MM.1S (cell line): ENCODE data around the gene SNHG17.
"Not testable (repeated sequence)": the region's sequence is repeated elsewhere in the genome, so short reads cannot be mapped to it uniquely, and the experiment has no call there.

Source experiments
- DNase-seq: peaks from one replicate; pipeline ENCODE4 v3.0.0-alpha.2; 2015
- H2AFZ ChIP-seq: fragments of 300-600 bp; sonication (generic); 2 replicates; pipeline ENCODE4 v1.6.0; 2016; ENCODE audit warnings: antibody characterized with exemption, low read length
- H3F3A ChIP-seq: fragments of 300-600 bp; sonication (generic); 2 replicates; pipeline ENCODE4 v1.6.1; 2016; ENCODE audit warnings: mild to moderate bottlenecking, antibody characterized with exemption, low read length, moderate library complexity, mixed read lengths; ENCODE audit not compliant: insufficient read depth
- H3K27ac ChIP-seq: fragments of 300-600 bp; sonication (generic); 2 replicates; pipeline ENCODE4 v1.5.1; 2016; ENCODE audit warnings: mild to moderate bottlenecking, low read length
- H3K27me3 ChIP-seq: fragments of 300-600 bp; sonication (generic); replicated peaks from 2 replicates; pipeline ENCODE4 v1.6.0; 2016; ENCODE audit warnings: low read length; ENCODE audit not compliant: insufficient read depth
- H3K36me3 ChIP-seq: fragments of 300-600 bp; sonication (generic); replicated peaks from 2 replicates; pipeline ENCODE4 v1.6.1; 2016; ENCODE audit warnings: mild to moderate bottlenecking, low read length, mixed read lengths; ENCODE audit not compliant: insufficient read depth
- H3K4me1 ChIP-seq: fragments of 300-600 bp; sonication (generic); 2 replicates; pipeline ENCODE4 v1.6.1; 2016; ENCODE audit warnings: low read length, mixed read lengths
- H3K4me2 ChIP-seq: fragments of 300-600 bp; sonication (generic); 2 replicates; pipeline ENCODE4 v1.6.0; 2016; ENCODE audit warnings: low read depth, low read length
- H3K4me3 ChIP-seq: fragments of 300-600 bp; sonication (generic); 2 replicates; pipeline ENCODE4 v1.5.1; 2016; ENCODE audit warnings: low read length, mixed read lengths
- H3K79me2 ChIP-seq: fragments of 300-600 bp; sonication (generic); 2 replicates; pipeline ENCODE4 v1.6.1; 2016; ENCODE audit warnings: mixed run types, low read length, mixed read lengths
- H3K9ac ChIP-seq: fragments of 300-600 bp; sonication (generic); 2 replicates; pipeline ENCODE4 v1.6.1; 2016; ENCODE audit warnings: low read length, mixed read lengths
- H3K9me2 ChIP-seq: fragments of 300-600 bp; sonication (generic); replicated peaks from 2 replicates; pipeline ENCODE4 v1.6.1; 2016; ENCODE audit warnings: mild to moderate bottlenecking, low read length, mixed read lengths; ENCODE audit not compliant: insufficient read depth
- H3K9me3 ChIP-seq: fragments of 300-600 bp; sonication (generic); replicated peaks from 2 replicates; pipeline ENCODE4 v1.6.1; 2016; ENCODE audit warnings: mild to moderate bottlenecking, low read length, mixed read lengths; ENCODE audit not compliant: insufficient read depth
- H4K20me1 ChIP-seq: fragments of 300-600 bp; sonication (generic); 2 replicates; pipeline ENCODE4 v1.6.1; 2016; ENCODE audit warnings: mild to moderate bottlenecking, low read length, moderate library complexity, mixed read lengths; ENCODE audit not compliant: insufficient read depth
- EZH2 ChIP-seq: fragments of 300-600 bp; sonication (generic); optimal IDR thresholded peaks from 2 replicates; pipeline ENCODE3; 2017; ENCODE audit warnings: low read depth, mild to moderate bottlenecking, antibody characterized with exemption, low read length, mixed read lengths
- EZH2phosphoT487 ChIP-seq: fragments of 300-600 bp; sonication (generic); IDR thresholded peaks from 2 replicates; pipeline ENCODE4 v1.6.1; 2018; ENCODE audit warnings: antibody characterized with exemption, low read length
- TF ChIP-seq, protein P1 (sequence below): fragments of 300-600 bp; sonication (generic); IDR thresholded peaks from 2 replicates; pipeline ENCODE4 v1.5.1; 2016; ENCODE audit warnings: antibody characterized with exemption, low read length, mixed read lengths

The SNHG17 gene

DNA sequence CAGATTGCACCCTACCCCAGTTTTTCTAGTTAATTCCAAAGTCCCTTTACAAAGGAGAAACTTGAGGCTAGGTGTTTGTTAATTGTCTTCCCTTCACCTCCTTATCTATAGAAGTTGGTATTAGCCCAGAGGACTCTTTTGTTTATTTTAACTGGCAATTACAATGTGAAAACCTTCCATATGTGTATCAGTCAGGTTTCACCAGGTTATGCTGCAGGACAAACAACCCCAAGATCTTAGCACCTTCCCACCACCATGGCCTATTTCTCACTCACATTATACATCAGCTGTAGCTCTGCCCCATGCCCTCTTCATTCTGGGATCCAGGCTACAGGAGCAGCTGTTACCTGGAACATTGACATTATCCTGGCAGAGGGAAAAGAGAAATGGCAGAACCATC, 31.1 kb downstream of the SNHG17 start:
- H3K27ac ChIP-seq = no peak overlapping the region
- H3K36me3 ChIP-seq = peaks cover 2% of the 10 kb centered on the region; the same call in 1 of the 2 replicates
- no peak for DNase-seq
- no peak overlapping the region for H2AFZ ChIP-seq
- no peaks in the 10 kb centered on the region for H3K9me2 ChIP-seq
- H3K27me3 ChIP-seq = no peaks in the 10 kb centered on the region
- H4K20me1 ChIP-seq = no peaks in the 10 kb centered on the region
- H3K4me1 ChIP-seq = no peaks in the 10 kb centered on the region
- H3K4me2 ChIP-seq = no peak overlapping the region
- H3K4me3 ChIP-seq = no peak overlapping the region
- TF ChIP-seq EZH2phosphoT487 (no peak), EZH2 (no peak)
- TF ChIP-seq, protein P1, sequence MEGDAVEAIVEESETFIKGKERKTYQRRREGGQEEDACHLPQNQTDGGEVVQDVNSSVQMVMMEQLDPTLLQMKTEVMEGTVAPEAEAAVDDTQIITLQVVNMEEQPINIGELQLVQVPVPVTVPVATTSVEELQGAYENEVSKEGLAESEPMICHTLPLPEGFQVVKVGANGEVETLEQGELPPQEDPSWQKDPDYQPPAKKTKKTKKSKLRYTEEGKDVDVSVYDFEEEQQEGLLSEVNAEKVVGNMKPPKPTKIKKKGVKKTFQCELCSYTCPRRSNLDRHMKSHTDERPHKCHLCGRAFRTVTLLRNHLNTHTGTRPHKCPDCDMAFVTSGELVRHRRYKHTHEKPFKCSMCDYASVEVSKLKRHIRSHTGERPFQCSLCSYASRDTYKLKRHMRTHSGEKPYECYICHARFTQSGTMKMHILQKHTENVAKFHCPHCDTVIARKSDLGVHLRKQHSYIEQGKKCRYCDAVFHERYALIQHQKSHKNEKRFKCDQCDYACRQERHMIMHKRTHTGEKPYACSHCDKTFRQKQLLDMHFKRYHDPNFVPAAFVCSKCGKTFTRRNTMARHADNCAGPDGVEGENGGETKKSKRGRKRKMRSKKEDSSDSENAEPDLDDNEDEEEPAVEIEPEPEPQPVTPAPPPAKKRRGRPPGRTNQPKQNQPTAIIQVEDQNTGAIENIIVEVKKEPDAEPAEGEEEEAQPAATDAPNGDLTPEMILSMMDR = no peak
- no peaks in the 10 kb centered on the region for H3K79me2 ChIP-seq
- H3K9me3 ChIP-seq = no peaks in the 10 kb centered on the region
- no peak overlapping the region for H3K9ac ChIP-seq
- no peaks in the 10 kb centered on the region for H3F3A ChIP-seq

DNA sequence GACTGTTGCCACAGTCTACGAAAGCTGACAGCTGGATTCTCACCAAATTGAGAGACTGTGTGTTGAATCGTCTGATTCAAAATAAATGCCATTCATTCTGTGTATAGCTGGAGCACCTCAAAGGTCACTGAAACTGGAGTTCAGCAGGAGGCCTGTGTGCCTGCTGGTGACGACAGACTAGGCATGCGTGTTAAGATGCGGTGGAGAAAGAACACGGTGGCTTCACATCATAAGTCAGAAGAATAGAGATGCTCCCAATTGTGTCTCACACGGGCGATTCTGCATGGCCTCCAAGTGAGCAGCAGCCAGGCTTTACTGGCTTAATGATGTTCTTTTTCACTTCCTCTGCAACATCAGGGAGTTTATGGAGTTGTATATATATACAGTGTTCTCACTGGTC, 32.3 kb downstream of the SNHG17 start:
- Histone ChIP-seq H3K4me3 (no peak overlapping the region), H3K27me3 (no peaks in the 10 kb centered on the region), H4K20me1 (no peaks in the 10 kb centered on the region), H3K4me2 (no peak overlapping the region), H3F3A (no peaks in the 10 kb centered on the region), H3K36me3 (peaks cover 2% of the 10 kb centered on the region; the same call in 1 of the 2 replicates), H3K79me2 (no peaks in the 10 kb centered on the region), H3K27ac (no peak overlapping the region), H3K9me2 (no peaks in the 10 kb centered on the region), H2AFZ (no peak overlapping the region), H3K9ac (no peak overlapping the region), H3K9me3 (no peaks in the 10 kb centered on the region), H3K4me1 (no peaks in the 10 kb centered on the region)
- TF ChIP-seq, protein P1 = no peak
- no peak for TF ChIP-seq EZH2phosphoT487
- no peak for TF ChIP-seq EZH2
- no peak for DNase-seq

DNA sequence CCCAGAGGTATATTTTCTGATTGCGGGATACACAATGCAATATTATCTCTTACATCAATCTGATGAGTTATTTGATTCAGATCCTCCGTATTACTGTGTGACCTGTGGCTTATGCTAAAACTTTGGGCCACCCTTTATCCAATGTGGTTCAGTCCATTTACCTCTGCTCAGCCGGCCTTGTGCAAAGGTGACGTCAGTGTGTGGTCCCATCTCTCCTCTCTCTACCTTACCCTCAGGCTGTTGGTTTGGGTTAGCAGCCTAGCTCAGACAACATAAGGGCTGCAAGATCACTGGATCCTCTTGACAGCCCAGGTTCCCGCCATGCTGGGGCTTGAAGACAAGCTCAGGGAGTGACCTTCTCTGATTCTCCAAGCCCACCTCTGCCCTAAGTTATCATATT, 33.0 kb downstream of the SNHG17 start:
- no peak overlapping the region for H3K9ac ChIP-seq
- TF ChIP-seq, protein P1 = no peak
- TF ChIP-seq EZH2 (no peak), EZH2phosphoT487 (no peak)

DNA sequence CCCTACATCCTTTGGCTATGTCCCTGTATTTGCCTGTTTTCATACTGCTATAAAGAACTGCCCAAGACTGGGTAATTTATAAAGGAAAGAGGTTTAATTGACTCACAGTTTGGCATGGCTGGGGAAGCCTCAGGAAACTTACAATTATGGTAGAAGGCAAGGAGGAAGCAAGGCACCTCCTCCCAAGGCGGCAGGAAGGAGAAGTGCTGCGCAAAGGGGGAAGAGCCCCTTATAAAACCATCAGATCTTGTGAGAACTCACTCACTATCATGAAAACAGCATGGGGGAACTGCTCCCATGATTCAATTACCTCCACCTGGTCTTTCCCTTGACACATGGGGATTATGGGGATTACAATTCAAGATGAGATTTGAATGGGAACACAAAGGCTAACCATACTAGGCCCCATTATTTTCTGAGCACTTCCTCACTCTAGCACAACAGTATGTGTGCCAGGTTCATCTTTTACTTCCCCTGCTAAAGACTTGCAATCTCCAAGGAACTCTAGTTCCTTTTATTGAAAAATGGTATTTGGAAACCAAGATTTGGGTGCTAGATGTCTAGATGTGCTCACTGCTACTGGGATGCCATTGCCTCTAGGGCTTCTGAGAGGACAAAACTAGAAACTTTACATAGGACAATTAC, 39.3 kb downstream of the SNHG17 start:
- not testable (repeated sequence) for H3K79me2 ChIP-seq, H3K9me2 ChIP-seq, H3K27me3 ChIP-seq, H3K4me2 ChIP-seq, H3K27ac ChIP-seq, H3F3A ChIP-seq, H2AFZ ChIP-seq, H3K36me3 ChIP-seq, H3K9ac ChIP-seq, DNase-seq, H3K4me3 ChIP-seq, H3K9me3 ChIP-seq, H4K20me1 ChIP-seq, H3K4me1 ChIP-seq

More for the DNA sequence above, 33.0 kb downstream of the SNHG17 start:
- Histone ChIP-seq H3K9me2 (no peaks in the 10 kb centered on the region), H4K20me1 (no peaks in the 10 kb centered on the region), H3F3A (no peaks in the 10 kb centered on the region), H3K79me2 (no peaks in the 10 kb centered on the region), H3K4me1 (no peaks in the 10 kb centered on the region), H3K9me3 (no peaks in the 10 kb centered on the region), H2AFZ (no peak overlapping the region), H3K27me3 (no peaks in the 10 kb centered on the region), H3K27ac (no peak overlapping the region), H3K36me3 (peaks cover 2% of the 10 kb centered on the region; the same call in 1 of the 2 replicates), H3K4me2 (no peak overlapping the region), H3K4me3 (no peak overlapping the region)
- DNase-seq = no peak
